ENCODE data around the gene CRYBB1.

DNA sequence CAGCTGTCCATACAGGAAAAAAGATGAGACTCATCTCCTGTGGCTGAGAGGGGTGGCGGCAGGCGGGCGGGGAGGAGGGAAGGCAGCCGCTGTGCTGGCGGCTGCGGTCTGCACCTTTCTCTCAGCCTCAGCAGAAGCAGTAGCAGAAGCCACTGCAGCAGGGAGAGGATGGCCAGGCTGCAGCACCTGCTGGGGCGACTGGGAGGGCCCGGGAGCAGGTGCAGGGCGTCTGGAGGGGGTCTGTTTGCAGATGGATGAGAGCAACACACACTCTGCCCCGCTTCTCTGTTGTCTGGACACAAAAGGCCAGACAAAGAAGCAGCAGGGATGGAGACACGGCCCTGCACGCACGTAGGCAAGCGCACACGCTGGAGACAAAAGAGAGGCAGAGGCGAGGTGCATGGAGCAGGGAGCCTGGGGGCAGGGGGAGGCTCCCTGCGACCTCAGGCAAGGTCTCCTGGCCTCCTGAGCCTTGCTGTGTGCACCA lies 30.2 kb upstream of the CRYBB1 start:
- TF ChIP-seq POLR2A (IDR thresholded peaks at IDR 0.05; ENCODE audit: insufficient read depth in 1 of 2, low read depth in 2 of 2, low read length in 2 of 2) (no peak), ASH2L (IDR thresholded peaks at IDR 0.05; ENCODE audit: insufficient read length, low read depth, low read length) (no peak), REST (IDR thresholded peaks at IDR 0.05; ENCODE audit: borderline replicate concordance in 1 of 2, low read depth in 1 of 2, low read length in 2 of 2) (no peak), ZNF263 (CRISPR knock-in tag; IDR thresholded peaks at IDR 0.05) (no peak), ZNF709 (CRISPR knock-in tag; IDR thresholded peaks at IDR 0.05) (no peak), SIN3A (IDR thresholded peaks at IDR 0.05; ENCODE audit: borderline replicate concordance, low read depth, low read length) (no peak), POGZ (CRISPR knock-in tag; IDR thresholded peaks at IDR 0.05) (no peak), GABPA (IDR thresholded peaks at IDR 0.05; ENCODE audit: low read depth, low read length) (no peak), GABPA (CRISPR knock-in tag; IDR thresholded peaks at IDR 0.05; ENCODE audit: low read depth) (no peak)
